GM19099 (cell line): Measurements from ENCODE around the gene SNX25.

Source experiments
- POLR2A ChIP-seq: IDR thresholded peaks from 3 replicates; pipeline ENCODE4 v1.6.1; 2011; ENCODE audit warnings: low read depth; ENCODE audit not compliant: insufficient read length; ENCODE audit errors: extremely low read depth

Gene SNX25

GRCh38 chr4:185270037-185270436, 60.6 kb downstream of the SNX25 start:
- no peak for TF ChIP-seq POLR2A

- no peak for TF ChIP-seq POLR2A
Observed at GRCh38 chr4:185270885-185271284, 61.5 kb downstream of the SNX25 start.

- no peak for TF ChIP-seq POLR2A
Observed at GRCh38 chr4:185272245-185272644, 62.8 kb downstream of the SNX25 start.

GRCh38 chr4:185275501-185275900, 66.1 kb downstream of the SNX25 start:
- TF ChIP-seq POLR2A: no peak

GRCh38 chr4:185276036-185276435, 66.6 kb downstream of the SNX25 start:
- no peak for TF ChIP-seq POLR2A

- TF ChIP-seq POLR2A: no peak
Observed at GRCh38 chr4:185278716-185279115, 69.3 kb downstream of the SNX25 start.

- TF ChIP-seq POLR2A: no peak
Observed at GRCh38 chr4:185280608-185281007, 71.2 kb downstream of the SNX25 start.

- TF ChIP-seq POLR2A: no peak
Observed at GRCh38 chr4:185282968-185283367, 73.6 kb downstream of the SNX25 start.

GRCh38 chr4:185283723-185284122, 74.3 kb downstream of the SNX25 start:
- TF ChIP-seq POLR2A: no peak

GRCh38 chr4:185285632-185286393, 76.4 kb downstream of the SNX25 start:
- no peak for TF ChIP-seq POLR2A

GRCh38 chr4:185286571-185286970, 77.2 kb downstream of the SNX25 start:
- TF ChIP-seq POLR2A: no peak

GRCh38 chr4:185287031-185287430, 77.6 kb downstream of the SNX25 start:
- no peak for TF ChIP-seq POLR2A

- no peak for TF ChIP-seq POLR2A
Observed at GRCh38 chr4:185290018-185290607, 80.7 kb downstream of the SNX25 start.

- TF ChIP-seq POLR2A: no peak
Observed at GRCh38 chr4:185290656-185291055, 81.3 kb downstream of the SNX25 start.

GRCh38 chr4:185293202-185293601, 83.8 kb downstream of the SNX25 start:
- no peak for TF ChIP-seq POLR2A

- TF ChIP-seq POLR2A: no peak
Observed at GRCh38 chr4:185296665-185297460, 87.5 kb downstream of the SNX25 start.
